ENCODE results near the gene SLC4A8.
A peak's percentile ranks its signal among the peaks of the same experiment; 100 is the strongest.
"Not testable (repeated sequence)": the region's sequence is repeated elsewhere in the genome, so short reads cannot be mapped to it uniquely, and the experiment has no call there.

Gene SLC4A8

DNA sequence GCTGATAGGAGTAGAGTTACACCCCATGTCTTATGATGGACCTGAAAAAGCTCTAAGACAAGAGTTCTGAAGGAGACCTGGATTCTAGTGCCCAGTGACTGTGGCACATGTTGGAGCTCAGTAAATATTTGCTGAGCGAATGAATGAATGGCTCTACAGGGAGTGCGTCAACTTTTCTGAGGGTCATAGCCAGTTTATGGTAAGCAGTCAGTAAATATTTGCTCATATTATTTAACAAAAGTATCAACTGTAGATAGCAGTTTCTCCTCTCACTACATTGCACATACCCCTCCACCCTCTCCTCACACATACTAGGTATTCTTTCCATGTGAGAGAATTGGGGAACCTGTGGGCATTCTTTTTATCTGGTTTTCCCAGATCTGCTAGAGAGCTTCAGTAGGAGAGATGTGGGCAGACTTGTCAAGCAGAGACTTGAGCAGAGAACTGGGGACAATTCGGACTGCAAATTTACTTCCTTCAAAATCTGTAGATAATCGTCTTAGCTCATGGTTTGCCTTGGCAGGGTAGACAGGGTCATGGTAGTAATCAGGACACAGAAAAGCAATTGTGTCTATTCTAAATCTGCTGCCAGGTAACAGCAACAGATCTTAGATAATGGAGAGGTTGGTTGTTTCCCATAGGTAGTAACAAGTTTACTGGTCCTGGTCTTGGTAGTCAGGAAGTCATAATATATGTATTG lies 5.7 kb downstream of the SLC4A8 start:
- no peak for FAIRE-seq

DNA sequence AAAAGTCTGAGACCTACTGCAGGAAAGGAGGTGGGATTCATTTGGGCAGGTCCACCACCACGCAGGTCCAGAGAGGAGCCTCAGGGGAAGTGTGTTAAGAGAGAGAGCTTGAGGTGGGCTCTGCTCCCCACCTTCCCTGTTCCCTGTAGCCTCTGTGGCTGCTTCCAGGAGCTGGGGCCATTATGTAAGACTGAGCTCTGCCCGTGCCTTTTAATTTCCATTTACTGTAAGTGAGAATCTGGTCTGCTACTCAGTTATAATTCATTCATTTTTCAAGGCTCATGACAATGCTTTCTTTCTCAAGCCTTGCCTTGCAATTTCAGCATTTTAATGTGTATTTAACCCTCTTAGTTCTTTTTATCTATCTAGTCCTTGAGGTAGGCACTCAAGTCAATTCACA lies 8.3 kb downstream of the SLC4A8 start:
- no peak for FAIRE-seq

DNA sequence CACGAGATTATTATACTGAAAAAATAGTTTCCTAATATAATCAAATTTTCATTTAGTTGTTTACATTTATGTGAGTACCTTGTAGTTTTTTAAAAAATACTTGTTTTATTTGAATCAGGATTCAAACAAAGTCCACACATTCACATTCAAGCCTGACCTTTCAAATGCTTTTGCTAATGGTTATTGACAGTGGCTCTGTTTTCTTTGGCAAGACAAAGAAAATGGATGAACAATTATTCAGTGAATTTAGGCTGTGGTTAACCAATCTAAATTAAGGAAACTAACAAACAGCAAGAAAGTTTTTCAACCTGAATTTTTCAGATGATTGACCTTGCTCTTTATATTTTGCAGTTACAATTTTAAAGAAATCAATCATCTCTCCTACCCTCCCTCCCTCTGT lies 9.7 kb downstream of the SLC4A8 start:
- peak; percentile 36 for FAIRE-seq

DNA sequence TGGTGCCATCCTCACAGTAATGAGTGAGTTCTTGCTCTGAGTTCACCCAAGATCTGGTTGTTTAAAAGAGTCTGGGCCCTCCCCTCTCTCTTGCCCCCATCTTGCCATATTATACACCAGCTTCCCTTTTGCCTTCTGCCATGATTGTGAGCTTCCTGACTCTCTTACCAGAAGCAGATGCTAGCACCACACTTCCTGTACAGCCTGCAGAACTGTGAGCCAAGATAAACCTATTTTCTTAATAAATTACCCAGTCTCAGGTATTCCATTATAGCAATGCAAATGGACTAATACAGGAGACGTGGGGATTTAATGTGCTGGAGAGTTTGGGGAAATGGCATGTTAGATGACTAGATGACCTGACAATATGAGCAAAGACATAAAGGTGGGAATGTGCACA lies 12.8 kb downstream of the SLC4A8 start:
- no peak for FAIRE-seq

DNA sequence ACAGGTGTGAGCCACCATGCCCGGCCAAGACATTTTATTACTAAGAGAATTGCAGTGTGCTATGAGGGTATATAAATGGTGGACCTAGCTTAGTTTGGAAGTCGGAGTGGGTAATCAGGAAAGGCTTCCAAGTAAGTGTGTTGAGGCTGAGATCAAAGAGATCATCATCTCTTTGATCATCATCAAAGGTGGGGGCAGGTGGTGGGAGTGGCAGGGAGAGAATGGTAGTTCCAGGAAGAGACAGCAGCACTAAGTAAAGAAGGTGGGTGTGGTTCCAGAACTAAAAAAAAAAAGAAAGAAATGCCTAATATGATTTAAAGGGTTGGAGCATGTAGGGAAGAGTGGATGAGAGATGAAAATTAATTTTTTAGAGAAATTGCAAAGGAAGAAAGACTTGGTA lies 14.7 kb downstream of the SLC4A8 start:
- no peak for FAIRE-seq

DNA sequence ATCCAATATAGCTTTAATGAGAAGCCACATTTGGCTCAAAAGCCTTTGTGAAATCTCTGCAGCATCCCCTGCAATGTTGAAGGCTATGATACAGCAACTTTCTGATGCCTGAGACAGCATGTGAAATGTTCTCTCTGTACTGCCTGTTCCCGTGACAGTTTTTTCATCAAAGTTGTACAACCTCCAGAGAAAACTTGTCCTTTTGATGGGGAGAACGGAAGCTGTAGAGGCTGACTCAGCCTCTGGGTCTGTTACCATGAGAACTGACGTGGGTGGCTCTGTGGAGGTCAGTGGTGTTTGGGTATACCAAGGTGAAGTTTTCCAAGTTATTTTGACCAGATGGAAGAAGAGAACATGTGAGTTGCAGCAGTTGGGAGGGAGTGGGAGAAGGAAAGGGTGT lies 17.0 kb downstream of the SLC4A8 start:
- no peak for FAIRE-seq

DNA sequence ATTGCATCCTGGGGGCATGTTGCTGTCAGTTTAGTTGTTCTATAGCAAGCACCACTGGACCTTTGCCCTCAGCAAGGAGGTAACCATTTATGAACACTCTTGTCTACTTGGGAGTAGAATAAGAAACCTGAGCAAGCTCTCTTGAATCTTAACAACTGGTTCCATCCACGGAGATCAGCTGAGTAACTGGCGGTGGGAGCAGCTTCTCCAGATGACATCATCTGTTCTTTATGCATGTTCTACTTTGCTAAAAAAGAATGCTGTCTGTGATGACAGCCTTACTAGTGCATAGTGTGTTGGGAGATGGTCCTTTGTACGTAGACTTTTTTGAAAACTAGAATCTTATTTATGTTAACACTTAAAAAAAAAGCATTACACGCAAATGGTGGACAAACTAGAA lies 17.7 kb downstream of the SLC4A8 start:
- no peak for FAIRE-seq

DNA sequence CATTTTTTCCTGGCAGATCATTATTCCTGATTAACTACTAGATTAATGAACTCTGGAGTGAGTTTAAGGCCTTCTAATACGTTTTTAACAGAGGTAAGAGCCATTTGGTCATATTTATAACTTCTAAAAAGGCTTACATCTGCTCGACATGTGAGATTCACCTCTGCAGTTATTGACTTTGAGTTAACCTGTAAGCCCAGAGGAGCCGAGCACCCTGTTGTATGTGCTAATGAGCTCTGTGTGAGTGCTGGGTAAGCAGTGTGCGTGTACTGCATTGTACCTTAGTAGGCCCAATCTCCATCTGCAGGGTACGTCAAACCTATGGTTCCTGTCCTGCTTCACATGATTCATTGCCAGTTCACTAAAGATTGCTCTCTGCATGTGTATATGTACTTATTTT lies 18.9 kb downstream of the SLC4A8 start:
- no peak for FAIRE-seq

DNA sequence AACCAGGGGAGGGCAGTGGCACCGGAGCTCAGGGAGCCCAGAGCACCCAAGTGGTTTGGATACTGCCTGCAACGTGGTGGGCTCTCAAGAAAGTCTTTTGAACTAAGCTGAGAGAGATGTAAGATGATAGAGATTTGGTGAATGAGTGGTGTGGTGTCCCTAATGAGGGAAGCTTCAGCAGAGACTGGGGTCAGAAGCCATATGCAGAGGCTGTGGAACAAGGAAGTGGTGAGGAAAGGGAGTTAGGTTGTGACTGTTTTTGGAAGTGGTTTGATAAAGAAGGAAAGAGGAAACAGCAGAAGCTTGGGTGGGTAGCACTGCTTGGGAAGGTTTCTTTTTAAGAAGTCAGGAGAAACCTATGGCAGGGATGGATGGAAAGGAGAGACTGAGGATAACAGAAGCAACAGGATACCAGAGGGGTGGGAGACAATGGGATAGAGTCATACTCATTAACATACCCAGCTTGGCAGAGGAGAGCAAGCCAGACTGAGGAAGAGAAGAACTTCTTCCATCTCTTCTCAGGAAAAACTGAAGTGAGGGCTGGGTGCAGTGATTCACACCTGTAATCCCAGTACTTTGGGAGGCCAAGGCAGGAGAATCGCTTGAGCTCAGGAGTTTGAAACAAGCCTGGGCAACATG lies 24.1 kb downstream of the SLC4A8 start:
- no peak for FAIRE-seq

DNA sequence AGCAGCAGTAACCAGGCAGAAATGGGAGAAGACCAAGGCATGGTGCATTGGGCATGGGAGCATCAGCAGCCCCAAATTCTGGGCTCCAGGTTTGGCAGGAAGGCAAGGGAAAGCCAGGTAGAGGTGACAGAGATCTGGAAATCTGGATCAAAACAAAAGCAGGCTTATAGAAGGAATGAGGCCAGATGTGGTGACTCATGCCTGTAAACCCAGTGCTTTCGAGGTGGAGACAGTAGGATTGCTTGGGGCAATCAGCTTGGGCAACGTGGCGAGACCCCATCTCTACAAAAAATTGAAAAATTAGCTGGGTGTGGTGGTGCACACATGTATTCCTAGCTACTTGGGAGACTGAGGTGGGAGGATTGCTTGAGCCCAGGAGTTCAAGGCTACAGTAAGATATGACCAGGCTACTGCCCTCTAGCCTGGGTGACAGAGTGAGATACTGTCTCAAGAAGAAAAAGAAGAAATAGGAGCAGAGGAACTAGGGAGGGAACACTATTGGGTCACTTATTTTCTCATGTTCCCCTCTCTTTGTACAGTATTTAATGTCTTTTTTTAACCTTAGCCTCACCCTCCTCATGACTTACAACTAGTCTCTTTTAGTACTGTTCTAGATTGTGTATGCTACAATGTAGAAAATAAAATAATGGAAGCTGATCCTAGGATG lies 25.1 kb downstream of the SLC4A8 start:
- FAIRE-seq: no peak

DNA sequence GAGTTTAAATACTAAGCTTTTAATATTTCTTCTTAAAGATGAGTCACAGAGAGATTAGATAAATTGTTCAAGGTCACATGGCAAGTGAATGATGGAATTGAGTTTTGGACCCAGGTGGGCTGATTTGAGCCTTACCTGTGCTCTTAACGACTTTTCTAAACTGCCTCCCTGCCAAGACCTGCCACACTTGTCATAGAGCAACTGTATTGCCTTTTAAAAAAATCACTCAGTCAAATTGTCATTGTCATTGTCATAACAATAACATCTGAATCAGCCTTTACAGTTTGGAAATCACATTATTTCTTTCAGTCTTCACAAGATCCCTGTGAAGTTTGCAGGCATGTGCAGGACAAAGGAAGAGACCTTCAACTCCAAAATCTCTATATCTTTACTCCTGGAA lies 25.7 kb downstream of the SLC4A8 start:
- FAIRE-seq: no peak

DNA sequence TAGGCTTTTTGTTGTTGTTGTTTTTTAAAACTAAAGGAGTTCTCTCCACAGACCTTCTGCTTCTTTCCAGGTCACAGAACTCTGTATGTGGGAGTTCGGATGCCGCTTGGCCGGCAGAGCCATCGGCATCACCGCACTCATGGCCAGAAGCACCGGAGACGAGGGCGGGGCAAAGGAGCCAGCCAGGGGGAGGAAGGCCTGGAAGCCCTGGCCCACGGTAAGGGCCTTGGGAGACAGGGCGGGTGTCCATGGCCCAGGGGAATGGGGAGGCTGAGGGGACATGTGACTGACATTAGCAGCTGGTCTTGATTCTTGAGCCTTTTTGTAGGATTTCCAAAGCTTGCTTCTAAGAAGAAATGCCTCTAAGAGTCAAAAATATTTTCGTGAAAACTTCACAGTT lies 26.2 kb downstream of the SLC4A8 start:
- no peak for FAIRE-seq

DNA sequence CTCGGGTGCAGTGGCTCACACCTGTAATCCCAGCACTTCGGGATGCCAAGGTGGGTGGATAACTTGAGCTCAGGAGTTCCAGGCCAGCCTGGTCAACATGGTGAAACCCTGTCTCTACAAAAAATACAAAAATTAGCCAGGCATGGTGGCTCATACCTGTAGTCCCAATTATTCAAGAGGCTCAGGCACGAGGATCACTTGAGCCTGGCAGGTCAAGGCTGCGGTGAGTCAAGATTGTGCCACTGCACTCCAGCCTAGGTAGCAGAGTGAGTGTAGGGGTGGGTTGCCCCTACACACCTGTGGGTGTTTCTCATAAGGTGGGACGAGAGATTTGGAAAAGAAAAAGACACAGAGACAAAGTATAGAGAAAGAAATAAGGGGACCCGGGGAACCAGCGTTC lies 29.4 kb downstream of the SLC4A8 start:
- FAIRE-seq: not testable (repeated sequence)

DNA sequence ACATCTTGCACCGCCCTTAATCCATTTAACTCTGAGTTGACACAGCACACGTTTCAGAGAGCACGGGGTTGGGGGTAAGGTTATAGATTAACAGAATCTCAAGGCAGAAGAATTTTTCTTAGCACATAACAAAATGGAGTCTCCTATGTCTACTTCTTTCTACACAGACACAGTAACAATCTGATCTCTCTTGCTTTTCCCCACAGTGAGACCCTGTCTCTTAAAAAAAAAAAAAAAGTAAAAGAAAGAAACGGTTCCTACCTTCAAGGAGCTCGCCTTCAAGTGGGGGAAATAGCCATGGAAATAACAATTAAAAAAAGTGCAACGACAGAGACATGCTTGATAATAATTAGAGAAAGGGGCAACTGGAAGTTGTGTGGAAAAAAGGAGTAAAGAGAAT lies 30.4 kb downstream of the SLC4A8 start:
- FAIRE-seq: not testable (repeated sequence)

DNA sequence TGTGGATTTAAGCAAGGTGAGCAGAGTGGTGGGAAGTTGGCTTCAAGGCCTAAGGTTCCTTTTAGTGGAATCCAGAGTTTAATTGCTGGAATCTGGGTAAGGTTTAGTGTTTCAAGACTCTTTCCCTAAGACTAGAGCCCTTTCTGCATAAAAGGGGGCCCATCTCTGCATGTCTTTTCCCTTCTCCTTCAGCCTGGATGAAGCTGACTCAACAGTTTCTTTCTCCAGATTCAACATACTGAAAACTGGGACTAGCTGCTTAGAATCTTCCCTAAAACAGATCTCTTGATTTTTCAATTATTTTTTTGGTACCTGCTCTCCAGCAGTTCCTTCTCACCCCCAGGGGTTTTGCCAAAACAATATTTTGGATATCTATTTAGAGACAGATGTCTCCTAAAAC lies 34.0 kb downstream of the SLC4A8 start:
- FAIRE-seq: no peak

DNA sequence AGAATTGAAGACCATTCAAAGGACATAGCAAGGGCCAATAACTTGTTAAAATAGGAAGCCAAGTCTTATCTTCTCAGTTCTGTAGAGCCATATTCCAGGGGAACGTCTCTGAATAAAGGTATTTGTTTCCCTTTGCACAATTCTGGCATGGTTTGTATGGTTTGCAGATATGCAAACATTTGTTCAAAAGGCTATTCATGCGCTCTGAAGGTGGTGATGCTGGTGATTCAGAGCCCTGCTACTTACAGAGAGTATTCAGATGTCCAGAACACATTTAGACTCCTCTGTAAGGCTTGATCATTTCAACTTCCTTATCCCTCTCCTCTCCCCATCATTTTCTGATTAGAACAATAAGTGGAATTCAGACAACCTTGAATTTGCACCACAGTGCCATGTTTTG lies 35.9 kb downstream of the SLC4A8 start:
- no peak for FAIRE-seq

DNA sequence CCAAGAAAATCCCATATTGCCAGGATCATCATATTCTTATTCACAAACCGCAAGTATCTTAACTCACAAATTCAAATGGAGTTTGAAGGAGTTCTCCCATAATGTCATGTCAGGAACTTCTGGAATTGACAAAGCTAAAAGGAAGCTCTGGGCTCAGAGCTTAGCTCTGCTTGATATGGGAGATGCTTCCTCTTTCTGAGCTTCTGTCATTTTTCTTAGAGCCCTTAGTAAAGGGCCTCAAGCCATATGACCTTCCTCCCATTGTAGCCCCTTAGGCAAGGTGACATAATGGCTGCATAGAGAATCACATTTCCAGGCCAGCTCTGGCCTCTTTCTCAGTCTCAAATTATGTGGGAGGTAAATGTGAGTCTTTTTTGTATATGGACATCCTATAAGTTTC lies 40.9 kb downstream of the SLC4A8 start:
- no peak for FAIRE-seq

DNA sequence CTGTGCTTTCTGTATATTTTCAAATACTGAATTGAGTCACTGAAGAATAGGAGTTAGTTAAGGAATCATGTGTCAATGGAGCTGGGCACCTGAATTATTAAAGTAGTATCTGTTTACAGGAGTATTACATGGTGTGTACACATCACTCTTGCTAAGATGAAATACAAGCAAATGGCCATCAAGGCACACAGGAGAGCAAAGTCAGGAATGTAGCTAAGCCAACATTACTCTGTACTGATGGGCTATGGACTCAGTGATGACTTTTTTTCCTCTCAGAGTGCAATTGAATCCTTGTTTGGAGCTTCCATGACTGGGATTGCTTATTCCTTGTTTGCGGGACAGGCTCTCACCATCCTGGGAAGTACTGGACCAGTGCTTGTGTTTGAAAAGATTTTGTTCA lies 45.5 kb downstream of the SLC4A8 start:
- no peak for FAIRE-seq

DNA sequence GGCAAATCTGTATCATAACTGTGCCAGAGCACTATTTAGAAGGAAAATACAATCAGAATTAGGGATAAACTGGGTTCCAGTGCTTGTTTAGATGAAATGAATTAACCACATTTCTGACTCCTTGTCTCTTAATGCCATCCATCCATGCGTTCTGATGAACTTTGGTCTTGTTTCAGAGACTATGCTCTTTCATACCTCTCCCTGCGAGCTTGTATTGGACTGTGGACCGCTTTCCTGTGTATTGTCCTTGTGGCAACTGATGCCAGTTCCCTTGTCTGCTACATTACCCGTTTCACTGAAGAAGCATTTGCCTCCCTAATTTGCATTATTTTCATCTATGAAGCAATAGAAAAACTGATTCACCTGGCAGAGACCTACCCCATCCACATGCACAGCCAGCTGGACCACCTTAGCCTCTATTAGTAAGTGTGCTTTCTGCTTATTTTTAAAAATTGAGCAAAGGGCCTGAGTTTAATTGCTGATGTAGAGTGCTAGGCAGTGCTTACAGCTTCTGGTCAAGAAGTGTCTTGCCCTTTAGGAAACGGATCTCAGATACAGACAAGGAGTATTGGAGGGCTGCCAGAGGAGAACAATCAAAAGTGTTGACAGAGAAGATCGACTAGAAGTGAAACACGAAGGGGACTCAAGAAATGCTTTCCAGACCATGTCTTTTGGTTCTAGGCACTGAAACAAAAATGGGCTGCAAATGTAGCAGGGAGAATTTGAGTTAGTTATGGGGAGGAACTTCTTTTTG lies 46.7 kb downstream of the SLC4A8 start:
- FAIRE-seq: no peak

DNA sequence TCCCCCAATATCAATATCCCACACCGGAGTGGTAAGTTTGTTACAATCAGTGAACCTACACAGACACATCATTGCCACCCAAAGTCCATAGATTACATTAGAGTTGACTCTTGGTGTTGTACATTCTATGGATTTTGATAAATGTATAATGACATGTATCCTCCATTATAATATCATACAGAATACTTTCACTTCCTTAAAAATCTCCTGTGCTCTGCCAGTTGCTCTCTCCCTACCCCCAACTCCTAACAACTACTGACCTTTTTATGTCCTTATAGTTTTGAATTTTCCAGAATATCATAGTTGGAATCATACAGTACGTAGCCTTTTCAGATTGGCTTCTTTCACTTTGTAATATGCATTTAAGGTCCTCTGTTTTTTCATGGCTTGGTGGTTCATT lies 48.4 kb downstream of the SLC4A8 start:
- no peak for FAIRE-seq

DNA sequence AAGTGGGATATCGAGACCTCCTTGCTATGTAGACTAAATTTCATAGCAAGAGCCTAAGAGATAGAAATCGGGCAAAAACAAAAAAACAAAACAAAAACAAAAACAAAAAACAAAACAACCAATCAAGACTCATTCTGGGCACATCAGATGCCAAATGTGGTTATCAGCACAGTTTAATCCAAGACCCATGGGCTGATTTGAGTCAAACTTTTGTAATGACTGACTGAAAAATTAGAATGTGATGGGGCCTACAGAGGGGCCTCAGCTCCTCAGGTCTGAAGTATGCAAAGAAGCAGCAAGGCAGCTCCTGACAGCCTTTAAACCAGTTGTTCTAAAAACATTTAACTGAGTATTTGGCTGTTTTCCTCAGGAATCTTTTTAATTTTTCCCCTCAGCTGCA lies 49.3 kb downstream of the SLC4A8 start:
- no peak for FAIRE-seq

DNA sequence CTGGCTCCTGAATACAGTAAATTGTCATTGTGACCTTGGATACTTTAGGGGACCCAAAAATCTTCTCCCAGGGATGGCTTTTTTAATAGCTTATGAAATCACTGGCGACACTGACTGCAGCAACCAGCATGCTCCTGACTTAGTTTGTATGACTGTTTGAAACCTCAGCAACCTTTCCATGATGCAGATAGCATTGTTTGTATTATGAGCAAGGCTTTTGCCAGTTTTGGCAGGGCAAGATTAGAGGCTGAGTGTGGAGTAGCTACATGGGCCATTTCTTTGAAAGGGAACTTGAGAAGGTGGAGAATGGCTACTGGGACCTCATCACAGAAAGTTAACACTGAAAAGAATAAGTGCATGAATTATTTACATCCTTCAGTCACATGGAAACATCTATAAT lies 50.9 kb downstream of the SLC4A8 start:
- no peak for FAIRE-seq

DNA sequence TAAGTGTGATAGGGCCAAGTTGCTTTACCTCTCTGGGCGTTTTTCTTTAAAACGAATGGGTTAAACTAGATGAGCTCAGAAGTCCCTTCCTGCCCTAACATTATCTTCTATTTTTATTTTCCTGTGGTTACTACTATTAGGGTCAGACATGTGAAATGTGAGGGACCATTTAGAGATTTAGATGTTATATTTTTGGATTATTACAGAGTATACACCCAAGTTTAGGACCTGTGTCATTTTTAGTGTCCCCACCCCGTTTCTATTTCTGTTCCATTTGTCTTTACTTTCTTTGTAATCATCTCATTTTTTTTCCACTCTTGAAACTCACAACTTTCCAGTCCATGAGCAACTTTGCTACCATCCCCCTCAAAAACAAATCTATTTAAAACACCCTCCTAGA lies 56.3 kb downstream of the SLC4A8 start:
- no peak for FAIRE-seq

Data from G401.6 (cell line).